ENCODE measurements around the gene BRD3. TPM values are rescaled to one million over a fixed set of nuclear protein-coding genes. Genes with fewer than 3 reads are reported as not detected.

The BRD3 gene
- polyA plus RNA-seq, 4 donors, result 44.1 to 50.8 (median 44.8) TPM

- DNase-seq (ENCODE audit: low read depth in 4 of 4, low spot score in 3 of 4), result no peak
Measured at GRCh38 chr9:134040176-134040565, 27.7 kb downstream of the BRD3 start.

DNA sequence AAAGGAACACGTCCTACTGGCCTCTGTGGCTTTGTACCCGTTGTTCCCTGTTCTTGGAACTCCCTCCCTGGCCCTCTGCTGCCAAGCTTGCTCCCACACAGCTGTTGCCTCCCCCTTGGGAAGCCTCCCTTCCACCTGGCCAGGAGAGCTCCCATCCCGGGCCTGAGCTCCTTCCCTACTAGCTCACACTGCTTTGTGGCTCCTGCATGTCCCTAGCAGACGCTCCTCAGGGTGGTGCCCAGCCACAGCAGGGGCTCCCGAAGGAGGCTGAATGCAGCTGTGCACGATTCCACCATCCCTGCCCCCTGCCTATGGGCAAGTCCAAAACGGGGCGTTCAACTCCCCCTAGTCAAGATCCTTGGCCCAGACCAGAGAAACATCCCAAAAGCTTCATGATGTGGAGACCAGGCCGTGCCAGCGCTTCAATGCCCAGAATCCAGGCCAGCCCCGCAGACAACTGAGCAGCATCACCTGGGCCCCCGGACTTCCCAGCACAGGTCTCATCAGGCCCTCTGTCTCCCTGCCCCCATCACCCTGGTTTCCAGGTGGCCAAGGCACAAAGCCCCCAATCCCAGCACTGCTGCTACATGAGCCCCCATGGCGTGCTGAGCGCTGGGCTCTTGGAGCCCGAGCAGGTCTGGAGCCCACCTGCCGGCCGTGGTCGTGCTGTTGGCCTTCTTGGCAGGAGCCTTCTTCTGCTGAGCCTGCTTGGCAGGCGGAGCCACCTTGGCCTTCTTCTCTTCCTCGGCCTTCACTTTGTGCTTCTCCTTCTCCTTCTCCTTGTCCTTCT is 28.2 kb downstream of the BRD3 start:
- DNase-seq (ENCODE audit: low read depth in 4 of 4, low spot score in 3 of 4), result no peak

DNA sequence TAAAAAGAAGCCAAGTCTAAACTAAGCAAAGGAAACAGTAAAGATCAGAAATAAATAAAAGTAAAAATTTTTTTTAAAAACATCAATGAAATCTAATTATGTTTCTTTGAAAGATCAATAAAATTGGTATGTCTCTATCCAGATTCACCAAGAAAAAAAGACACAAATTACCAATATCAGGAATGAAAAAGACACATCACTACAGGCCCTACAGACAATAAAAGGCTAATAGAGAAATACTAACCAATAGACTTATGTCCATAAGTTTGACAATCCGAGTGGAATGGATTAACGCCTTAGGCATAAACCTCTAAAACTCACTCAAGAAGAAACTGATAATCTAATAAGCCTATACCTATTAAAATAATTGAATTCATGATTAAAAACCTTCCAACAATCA is 30.2 kb downstream of the BRD3 start:
- no peak for DNase-seq (ENCODE audit: low read depth in 4 of 4, low spot score in 3 of 4)

GRCh38 chr9:134036130-134036529 is 31.7 kb downstream of the BRD3 start:
- DNase-seq (ENCODE audit: low read depth in 4 of 4, low spot score in 3 of 4), result no peak

- no peak for DNase-seq (ENCODE audit: low read depth in 4 of 4, low spot score in 3 of 4)
Measured at GRCh38 chr9:134035041-134036039, 32.5 kb downstream of the BRD3 start.

DNA sequence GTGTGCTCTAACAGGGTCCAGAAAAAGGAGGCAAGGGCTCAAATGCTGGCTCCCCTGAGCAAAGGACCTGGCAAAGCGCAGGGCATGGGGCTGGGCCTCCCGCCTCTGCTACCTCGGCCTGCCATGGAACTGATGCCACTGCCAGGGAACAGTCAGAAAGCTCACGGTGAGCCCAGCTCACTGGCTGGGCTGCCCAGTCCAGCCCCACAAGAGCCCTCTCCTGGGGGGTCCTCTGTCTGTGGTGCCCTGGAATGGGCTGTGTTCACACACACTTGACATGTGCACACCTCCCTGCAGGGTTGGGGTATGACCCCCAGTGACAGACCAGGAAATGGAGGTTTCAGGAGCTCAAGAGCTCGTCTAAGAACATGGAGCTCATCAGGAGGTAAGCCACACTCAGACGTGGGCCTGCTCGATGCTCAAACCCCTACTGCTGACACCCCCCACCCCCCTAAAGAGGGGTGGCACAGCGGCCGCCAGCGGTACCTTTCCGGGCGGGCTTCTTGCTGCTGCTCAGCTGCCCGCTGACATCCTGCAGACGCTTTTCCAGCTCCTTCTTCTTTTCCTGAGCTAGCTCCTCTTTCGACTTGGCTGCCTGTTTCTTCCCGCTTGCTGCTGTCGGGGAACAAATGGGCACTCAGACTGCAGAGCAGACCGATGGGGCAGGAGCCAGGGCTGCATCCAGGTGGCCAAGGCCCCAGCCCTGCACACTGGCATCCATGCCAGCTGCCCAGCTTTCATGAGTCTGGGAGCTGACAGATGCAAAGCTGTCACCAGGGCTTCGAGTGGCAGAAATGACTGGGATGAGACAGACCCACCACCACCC is 33.4 kb downstream of the BRD3 start:
- DNase-seq (ENCODE audit: low read depth in 4 of 4, low spot score in 3 of 4), result no peak

DNA sequence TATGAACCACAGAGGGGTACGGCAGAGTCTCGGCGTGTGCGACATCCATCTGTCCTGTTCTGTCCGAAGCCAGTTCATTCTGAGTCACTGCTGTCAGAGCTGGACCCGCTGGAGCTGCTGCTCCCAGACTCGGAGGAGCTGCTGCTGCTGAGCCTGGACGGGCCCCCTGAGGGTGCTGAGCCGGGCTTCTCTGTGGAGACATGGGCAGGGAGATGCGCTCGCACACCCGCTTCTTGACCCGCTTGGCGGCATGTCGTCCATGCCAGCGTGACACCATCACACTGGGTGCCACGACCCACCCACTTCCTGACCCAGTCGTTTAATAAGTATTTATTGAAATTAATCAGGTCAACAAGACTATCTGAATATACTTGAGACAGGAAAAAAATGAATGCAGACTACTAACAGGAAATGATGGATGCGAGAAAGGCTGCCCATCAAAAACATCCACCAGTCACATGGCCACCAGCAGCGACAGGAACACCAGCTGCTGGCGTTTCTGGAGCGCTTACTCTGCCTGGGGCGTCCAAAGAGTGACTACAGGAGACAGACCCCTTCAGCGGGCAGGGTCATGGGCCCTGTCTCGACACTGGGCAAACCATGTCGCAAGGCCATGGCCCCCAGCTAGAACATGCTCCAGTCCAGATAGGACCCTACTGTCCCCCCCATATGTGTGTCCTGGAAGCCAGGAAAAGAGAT is 34.2 kb downstream of the BRD3 start:
- DNase-seq (ENCODE audit: low read depth in 4 of 4, low spot score in 3 of 4), result no peak

- no peak for DNase-seq (ENCODE audit: low read depth in 4 of 4, low spot score in 3 of 4)
Measured at GRCh38 chr9:134032456-134033222, 35.2 kb downstream of the BRD3 start.

GRCh38 chr9:134031783-134032182 is 36.0 kb downstream of the BRD3 start:
- DNase-seq (ENCODE audit: low read depth in 4 of 4, low spot score in 3 of 4), result no peak

DNA sequence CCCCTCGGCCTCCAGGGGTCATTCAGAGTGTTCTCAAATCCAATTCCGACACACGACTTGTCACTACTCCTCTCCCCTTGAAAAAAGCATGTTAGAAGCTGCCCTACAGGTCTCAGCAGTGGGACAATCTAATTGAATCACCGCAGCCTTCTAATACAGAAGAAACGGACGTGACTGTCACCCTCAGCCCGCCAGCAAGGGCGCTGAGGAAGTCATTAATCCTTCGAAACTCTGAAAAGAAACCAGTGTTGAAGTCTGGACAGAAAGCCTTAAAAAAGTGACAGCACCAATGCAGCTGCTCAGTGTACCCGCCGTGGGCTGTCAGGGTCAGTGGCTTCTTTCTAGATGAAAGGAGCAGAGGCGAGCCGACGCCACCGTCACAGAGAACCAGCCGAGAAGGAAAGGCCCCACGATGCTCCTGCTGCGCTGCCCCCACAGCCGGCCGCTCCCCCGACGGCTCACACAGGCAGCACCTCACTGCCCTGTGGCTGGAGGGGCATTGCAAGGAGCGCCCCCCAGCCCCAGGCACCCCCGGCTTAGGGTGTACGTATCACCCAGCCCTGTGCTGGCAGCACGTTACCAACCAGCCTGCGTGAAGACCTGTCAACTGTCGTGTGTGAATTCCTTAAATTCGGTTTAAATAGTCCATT is 36.9 kb downstream of the BRD3 start:
- no peak for DNase-seq (ENCODE audit: low read depth in 4 of 4, low spot score in 3 of 4)

DNA sequence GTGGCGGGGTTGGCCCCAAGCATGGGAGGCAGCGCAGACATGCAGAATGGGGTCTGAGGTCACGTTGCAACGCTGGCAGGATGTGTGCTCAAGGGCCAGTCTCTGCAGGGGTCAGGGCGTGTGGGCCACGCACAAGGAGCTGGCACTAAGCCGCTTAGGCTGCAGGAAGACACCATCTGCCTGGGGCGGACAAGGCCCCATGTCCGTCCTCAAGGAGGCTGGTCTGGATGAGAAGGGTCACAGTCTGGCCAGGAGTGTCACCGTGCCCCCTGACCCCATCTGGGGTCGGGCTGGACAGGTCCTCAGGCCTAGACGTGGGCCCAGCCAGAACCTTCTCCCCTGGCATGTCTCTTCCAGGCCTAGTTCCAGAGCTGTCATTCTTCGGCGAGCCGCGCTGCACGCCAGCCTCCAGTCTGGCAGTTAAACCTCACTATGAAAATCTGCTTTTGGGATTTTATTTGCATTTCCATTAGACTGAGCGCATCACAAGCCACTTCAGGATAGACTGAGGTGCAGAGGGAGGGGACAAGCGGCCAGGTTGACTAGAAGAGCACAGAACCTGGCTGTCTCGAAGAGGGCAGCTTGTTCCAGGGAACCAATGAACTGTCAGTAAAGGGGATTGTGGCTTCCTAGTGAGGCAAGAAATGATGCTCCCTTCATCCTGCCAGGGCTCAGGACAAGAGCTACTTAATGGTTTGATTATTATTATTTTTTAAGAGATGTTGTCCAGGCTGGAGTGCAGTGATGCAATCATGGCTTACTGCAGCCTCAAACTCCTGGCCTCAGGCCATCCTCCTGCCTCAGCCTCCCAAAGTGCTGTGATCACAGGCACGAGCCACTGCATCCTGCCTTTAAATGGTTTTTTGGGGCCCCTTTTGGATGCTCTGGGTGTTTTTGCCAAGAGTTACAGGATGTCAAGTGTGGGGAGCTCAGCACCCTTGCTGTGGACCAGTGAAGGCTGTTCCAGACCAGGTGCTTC is 38.3 kb downstream of the BRD3 start:
- DNase-seq (ENCODE audit: low read depth in 4 of 4, low spot score in 3 of 4), result no peak

- no peak for DNase-seq (ENCODE audit: low read depth in 4 of 4, low spot score in 3 of 4)
Measured at GRCh38 chr9:134028575-134029247, 39.1 kb downstream of the BRD3 start.

DNA sequence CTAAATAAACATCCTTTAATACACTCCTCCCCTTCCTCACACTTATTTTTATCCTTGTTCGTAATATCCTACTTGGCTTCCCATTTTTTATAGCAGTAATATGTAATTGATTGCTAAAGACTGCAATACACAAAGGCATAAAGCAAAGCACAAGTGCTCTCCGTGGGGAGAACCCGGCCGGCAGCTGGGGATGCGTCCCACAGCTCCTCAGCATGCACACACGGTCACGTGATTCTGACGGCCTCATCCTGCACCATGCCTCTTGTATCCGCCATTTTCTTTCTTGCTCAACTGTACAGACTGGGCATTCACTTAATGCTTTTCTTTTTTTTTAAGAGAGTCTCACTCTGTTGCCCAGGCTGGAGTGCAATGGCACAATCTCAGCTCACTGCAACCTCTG is 39.8 kb downstream of the BRD3 start:
- no peak for DNase-seq (ENCODE audit: low read depth in 4 of 4, low spot score in 3 of 4)

DNA sequence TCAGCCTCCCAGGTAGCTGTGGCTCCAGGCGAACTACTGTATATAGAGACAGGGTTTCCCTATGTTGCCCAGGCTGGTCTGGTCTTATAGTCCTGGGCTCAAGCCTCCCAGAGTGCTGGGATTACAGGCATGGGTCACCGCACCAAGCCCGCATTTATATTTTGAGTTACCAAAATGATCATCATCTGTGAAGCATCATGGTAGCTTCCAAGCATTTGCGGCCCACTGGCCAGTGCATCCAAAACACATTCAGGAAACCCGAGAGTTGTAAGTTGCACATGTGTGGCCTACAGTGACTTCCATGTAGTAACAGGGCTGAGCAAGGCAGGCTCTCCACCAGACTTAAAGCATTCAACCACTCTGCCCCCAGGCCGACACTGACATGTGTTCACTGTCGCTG is 40.3 kb downstream of the BRD3 start:
- no peak for DNase-seq (ENCODE audit: low read depth in 4 of 4, low spot score in 3 of 4)

- DNase-seq (ENCODE audit: low read depth in 4 of 4, low spot score in 3 of 4), result no peak
Measured at GRCh38 chr9:134026981-134027380, 40.8 kb downstream of the BRD3 start.

GRCh38 chr9:134026581-134026980 is 41.2 kb downstream of the BRD3 start:
- DNase-seq (ENCODE audit: low read depth in 4 of 4, low spot score in 3 of 4), result no peak

Data from right renal pelvis (tissue), 4 donors.